ENCODE data around the gene GCGR.

GCGR gene

GRCh38 chr17:81803728-81804558, at the start of gene GCGR:
Gene GCGR, plus strand, starts transcription at chr17:81804150. Its CDS starts 4,869 bp downstream, at chr17:81809019.
- DNase-seq (ENCODE audit: low spot score), result no peak

- no peak for DNase-seq (ENCODE audit: low spot score)
These were observed 11.0 kb upstream of the GCGR start for GRCh38 chr17:81792675-81793615.

- DNase-seq (ENCODE audit: low spot score), result no peak
These were observed 9.9 kb upstream of the GCGR start for GRCh38 chr17:81794074-81794476.

GRCh38 chr17:81794509-81794908, 9.4 kb upstream of the GCGR start:
- DNase-seq (ENCODE audit: low spot score), result peak; percentile 52

- no peak for DNase-seq (ENCODE audit: low spot score)
These were observed 2.6 kb upstream of the GCGR start for GRCh38 chr17:81801327-81801726.

GRCh38 chr17:81802048-81802758, 1.7 kb upstream of the GCGR start:
- no peak for DNase-seq (ENCODE audit: low spot score)

GRCh38 chr17:81802856-81803643, 900 bp upstream of the GCGR start:
- DNase-seq (ENCODE audit: low spot score), result no peak

- DNase-seq (ENCODE audit: low spot score), result peak; percentile 57
These were observed 829 bp downstream of the GCGR start for GRCh38 chr17:81804559-81805399.

- DNase-seq (ENCODE audit: low spot score), result no peak
These were observed 1.9 kb downstream of the GCGR start for GRCh38 chr17:81805707-81806460.

- DNase-seq (ENCODE audit: low spot score), result peak; percentile 62
These were observed 2.7 kb downstream of the GCGR start for GRCh38 chr17:81806461-81807209.

GRCh38 chr17:81807210-81807719, 3.3 kb downstream of the GCGR start:
- DNase-seq (ENCODE audit: low spot score), result peak; percentile 55

- DNase-seq (ENCODE audit: low spot score), result no peak
These were observed 3.9 kb downstream of the GCGR start for GRCh38 chr17:81807839-81808238.

GRCh38 chr17:81808778-81809555, 5.0 kb downstream of the GCGR start:
- peak; percentile 56 for DNase-seq (ENCODE audit: low spot score)

- DNase-seq (ENCODE audit: low spot score), result no peak
These were observed 5.6 kb downstream of the GCGR start for GRCh38 chr17:81809556-81809998.

GRCh38 chr17:81810476-81810875, 6.5 kb downstream of the GCGR start:
- DNase-seq (ENCODE audit: low spot score), result no peak

GRCh38 chr17:81810892-81811704, 7.1 kb downstream of the GCGR start:
- DNase-seq (ENCODE audit: low spot score), result no peak

Measured in HuH-7 (cell line).